GM19395 (cell line): ENCODE measurements around the gene LSMEM2.
"Not testable (repeated sequence)": the region's sequence is repeated elsewhere in the genome, so short reads cannot be mapped to it uniquely, and the experiment has no call there.

Experiments used
- ATAC-seq: cut with Tn5 transposase; IDR thresholded peaks from one replicate; pipeline ENCODE4 v1.9.1; 2021; ENCODE audit warnings: mild to moderate bottlenecking, moderate library complexity; ENCODE audit not compliant: unreplicated experiment

Gene LSMEM2

DNA sequence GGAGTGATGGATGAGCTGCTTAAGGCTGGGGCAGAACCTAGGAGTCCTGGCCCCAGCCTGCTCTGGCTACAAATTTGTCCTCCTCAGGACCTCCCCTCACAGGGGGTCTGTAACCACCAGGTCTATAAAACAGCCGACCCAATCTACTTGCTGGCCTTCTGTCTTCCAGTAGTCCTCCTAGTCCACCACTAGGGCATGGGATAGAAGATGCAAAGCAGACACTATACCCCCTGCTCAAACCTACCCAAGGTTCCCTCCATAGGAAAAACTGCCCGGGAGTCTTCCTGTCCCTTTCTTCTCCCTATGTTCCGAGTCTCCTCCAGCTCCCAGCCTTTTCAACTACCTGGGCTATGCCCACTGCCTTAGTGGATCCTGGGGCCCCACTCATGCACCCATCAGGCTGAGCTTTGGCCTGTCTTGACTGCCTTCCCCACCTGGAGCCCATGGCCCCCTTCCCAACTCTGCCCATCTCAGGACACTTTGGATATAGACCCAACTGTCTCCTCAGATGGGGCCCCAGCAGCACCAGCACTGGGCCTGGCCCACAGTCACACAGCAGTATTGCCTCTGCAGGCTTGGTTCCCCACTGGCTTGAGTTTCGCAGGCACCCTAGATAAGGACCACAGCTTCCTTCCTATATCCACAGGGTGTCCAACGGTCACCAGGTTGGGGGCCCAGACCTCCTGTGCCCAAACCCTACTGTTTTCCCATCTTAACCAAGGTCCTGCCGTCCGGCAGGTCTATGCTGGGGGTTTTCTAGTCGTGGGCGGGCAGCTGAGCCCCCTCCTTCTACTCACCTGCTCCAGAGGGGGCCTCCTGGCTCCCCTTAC is 19.2 kb downstream of the LSMEM2 start:
- no peak for ATAC-seq

- peak; percentile 83 for ATAC-seq
Measured at GRCh38 chr3:50298836-50299637, 20.1 kb downstream of the LSMEM2 start, which contains the start of the genes HYAL3 and NAA80. HYAL3 (minus strand) TSS chr3:50299405; CDS start chr3:50295602, 3,803 bp downstream. NAA80 (minus strand) TSS chr3:50299405; CDS start chr3:50297463, 1,942 bp downstream.

- no peak for ATAC-seq
Measured at GRCh38 chr3:50299638-50299928, 20.7 kb downstream of the LSMEM2 start.

GRCh38 chr3:50299929-50300680 is 21.2 kb downstream of the LSMEM2 start:
- ATAC-seq, result peak; percentile 0

- ATAC-seq, result no peak
Measured at GRCh38 chr3:50300681-50301254, 21.9 kb downstream of the LSMEM2 start.

DNA sequence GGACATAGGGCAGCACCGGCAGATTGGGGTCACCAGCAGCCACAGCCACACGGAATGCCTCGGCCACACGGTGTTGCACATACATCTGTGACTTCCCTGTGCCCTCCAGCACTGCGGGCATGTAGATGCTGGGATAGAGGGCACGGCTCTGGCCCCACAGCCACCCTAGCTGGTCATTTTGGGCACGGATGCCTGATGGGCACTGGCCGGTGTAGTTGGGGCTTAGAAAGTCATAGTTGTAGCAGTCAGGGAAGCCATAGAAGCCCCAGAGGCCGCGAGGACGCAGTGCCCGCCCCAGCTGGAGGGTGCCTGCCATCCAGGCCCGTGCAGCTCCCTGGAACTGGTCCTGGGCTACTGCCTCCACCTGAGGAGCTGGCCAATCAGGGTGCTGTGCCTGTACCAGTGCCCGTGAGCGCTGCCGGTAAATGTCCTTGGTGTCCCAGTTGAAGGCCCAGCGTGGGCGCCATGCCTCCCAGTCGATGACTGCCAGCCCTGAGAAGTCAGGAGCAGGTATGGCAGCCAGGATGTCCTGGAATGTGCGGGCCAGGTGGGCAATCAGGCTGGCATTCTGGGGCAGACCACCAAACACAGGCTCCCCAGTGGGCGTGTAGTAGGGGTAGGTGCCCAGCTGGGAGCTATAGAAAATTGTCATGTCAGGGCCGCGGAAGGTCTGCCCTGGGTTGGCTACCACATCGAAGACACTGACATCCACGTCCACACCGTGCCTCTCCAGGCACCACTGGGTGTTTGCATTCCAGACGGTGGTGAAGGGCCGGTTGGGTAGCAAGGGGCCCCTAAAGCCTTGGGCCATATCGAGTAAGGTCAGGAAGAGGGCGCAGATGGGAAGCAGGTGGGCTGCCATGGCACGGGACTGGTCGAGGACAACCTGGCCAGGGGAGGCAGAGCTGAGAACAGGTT is 23.5 kb downstream of the LSMEM2 start:
- ATAC-seq, result no peak

DNA sequence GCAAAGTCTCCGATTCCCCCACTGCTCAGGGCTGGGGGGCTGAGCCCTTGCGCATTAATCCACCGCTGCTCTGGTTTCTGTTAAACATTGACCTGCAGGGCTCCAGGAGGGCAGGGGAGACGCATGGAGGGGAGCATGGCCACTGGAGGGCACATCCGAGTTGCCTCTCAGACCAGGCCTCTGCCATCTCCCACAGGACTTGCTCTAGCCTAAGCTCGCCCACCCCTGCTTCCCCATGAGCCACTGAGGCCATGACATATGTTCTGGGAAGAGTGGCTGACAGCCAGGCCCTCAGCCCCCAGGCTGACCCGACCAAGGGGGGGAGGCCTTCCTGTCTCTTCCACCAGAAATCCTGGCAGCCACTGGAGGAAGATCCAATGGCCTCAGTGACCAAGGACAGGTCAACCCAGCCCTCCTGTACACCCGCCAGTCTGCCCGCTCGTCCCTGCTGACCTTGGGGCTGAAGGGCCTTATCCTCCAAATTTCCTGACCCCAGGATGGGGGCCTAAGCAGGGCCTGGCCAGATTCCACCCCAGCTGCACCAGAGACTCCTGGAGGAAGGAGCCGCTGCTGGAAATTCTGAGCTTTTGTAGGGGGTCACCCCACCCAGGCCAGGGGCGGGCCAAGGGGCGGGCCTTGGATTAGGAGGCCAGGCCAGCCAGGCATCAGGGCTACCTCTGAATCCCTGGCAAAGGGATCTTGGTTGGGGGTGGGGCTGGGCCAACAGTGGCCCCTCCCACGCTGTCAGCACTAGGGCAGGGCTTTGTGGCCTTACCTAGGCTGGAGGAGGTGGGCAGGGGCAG is 24.3 kb downstream of the LSMEM2 start, which contains the start of gene HYAL1:
HYAL1 (minus strand) TSS at position 562 of the 803 bp plus-strand sequence. CDS start 618 bp downstream, outside the sequence.
- no peak for ATAC-seq

DNA sequence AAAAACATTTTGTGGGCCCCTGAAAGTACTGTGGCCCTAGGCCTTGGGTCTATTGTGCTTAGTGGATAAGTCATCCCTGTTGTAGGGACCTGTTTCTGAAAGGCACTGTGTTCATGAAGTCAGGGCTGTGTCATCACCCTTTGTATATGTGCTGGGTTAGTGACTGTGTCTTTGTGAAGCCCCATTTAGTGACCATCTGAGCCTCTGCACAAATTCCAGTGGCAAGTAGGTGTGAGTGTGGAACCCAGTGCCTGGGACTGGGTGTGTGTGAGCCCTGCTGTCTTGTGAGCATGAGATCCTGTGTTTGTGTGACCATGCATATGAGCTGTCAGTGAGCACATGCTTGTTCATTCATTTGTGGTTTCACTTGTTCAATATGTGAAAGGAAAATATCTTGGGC is 25.7 kb downstream of the LSMEM2 start:
- ATAC-seq, result no peak

- not testable (repeated sequence) for ATAC-seq
Measured at GRCh38 chr3:50312041-50312440, 33.2 kb downstream of the LSMEM2 start.

DNA sequence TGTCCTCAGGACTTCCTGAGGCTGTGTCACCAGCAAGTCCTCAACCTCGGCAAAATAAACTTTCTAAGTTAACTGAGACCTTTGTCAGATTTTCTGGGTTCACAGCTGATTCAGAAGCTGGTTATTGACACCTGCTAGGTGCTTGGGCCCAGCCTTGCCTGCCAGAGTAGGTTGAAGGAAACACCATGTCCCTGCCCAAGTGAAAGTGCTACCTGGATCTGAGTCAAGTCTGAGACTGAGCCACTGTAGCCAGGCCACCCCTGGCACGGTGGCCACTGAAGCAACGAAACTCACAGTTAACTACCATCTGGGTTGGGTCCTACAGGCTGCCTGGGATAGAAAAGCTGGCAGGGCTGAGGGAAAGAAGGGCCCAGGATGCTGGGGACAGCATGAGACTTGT is 35.5 kb downstream of the LSMEM2 start:
- ATAC-seq, result no peak

GRCh38 chr3:50314816-50315215 is 35.9 kb downstream of the LSMEM2 start:
- ATAC-seq, result no peak

- no peak for ATAC-seq
Measured at GRCh38 chr3:50316657-50317242, 37.9 kb downstream of the LSMEM2 start.

GRCh38 chr3:50317300-50317699 is 38.4 kb downstream of the LSMEM2 start:
- ATAC-seq, result no peak

GRCh38 chr3:50318163-50318562 is 39.3 kb downstream of the LSMEM2 start:
- no peak for ATAC-seq

DNA sequence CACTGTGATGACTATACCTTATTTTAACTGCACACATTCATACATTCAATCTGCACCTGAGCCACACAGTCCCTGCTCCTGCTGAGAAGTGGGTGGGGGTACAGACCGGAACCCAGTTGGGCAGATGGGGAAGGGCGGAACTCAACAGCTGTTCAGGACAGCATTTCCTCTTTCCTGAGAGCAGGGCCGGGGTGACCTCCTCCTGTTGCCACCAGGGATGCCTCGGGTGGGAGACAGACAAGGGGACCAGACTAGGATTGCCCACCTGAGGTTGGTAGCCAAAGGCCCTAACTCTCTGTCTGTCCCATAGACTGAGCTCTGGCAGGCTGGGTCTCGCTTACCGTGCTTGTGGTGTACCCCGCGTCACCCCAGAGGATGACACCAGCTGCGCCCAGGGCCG is 39.7 kb downstream of the LSMEM2 start:
- no peak for ATAC-seq

GRCh38 chr3:50319181-50319893 is 40.5 kb downstream of the LSMEM2 start:
- no peak for ATAC-seq

- ATAC-seq, result no peak
Measured at GRCh38 chr3:50319894-50320625, 41.2 kb downstream of the LSMEM2 start.
